ENCODE results near the gene CYB5D1. TPM values are rescaled to one million over a fixed set of nuclear protein-coding genes. Genes with fewer than 3 reads are reported as not detected.

The CYB5D1 gene
- total and polyA plus RNA-seq, 2 donors from 2014 or later, result 14.3 to 20.4 TPM

GRCh38 chr17:7825206-7825990 lies 32.4 kb upstream of the CYB5D1 start:
- Histone ChIP-seq H3K4me3 (ENCODE audit: low read length in 3 of 3) (no peak overlapping the region), H3K4me1 (ENCODE audit: control insufficient read depth in 2 of 3, insufficient read depth in 2 of 3, low read depth in 1 of 3, low read length in 3 of 3) (no peaks in the 10 kb centered on the region), H3K9ac (ENCODE audit: low read length in 3 of 3) (no peak overlapping the region), H3K27me3 (ENCODE audit: control insufficient read depth, insufficient read depth, low read length) (no peaks in the 10 kb centered on the region), H3K9me3 (ENCODE audit: control insufficient read depth in 2 of 3, insufficient read depth in 1 of 3, low read length in 3 of 3) (no peaks in the 10 kb centered on the region), H3K27ac (ENCODE audit: low read depth in 2 of 2, low read length in 2 of 2) (no peak overlapping the region), H3K36me3 (ENCODE audit: control insufficient read depth in 2 of 3, insufficient read depth in 3 of 3, low read length in 3 of 3) (no peaks in the 10 kb centered on the region)
- FAIRE-seq (no peak), DNase-seq (peak in 1 of 5 donors; percentile 10)
- intact Hi-C loops (cut with DNase I), result no loop called here
- TF ChIP-seq CTCF (IDR thresholded peaks at IDR 0.05; ENCODE audit: borderline replicate concordance, extremely low read depth, insufficient read depth), result no peak

GRCh38 chr17:7830616-7831015 lies 27.2 kb upstream of the CYB5D1 start:
- no peaks in the 10 kb centered on the region for H3K9me3 ChIP-seq (ENCODE audit: control insufficient read depth in 2 of 3, insufficient read depth in 1 of 3, low read length in 3 of 3)
- DNase-seq (no peak), FAIRE-seq (no peak)
- peaks cover 0 to 7% (median 3%) of the 10 kb centered on the region in 3 donors for H3K4me1 ChIP-seq (ENCODE audit: control insufficient read depth in 2 of 3, insufficient read depth in 2 of 3, low read depth in 1 of 3, low read length in 3 of 3)
- intact Hi-C loops (cut with DNase I), result no loop called here
- no peaks in the 10 kb centered on the region for H3K36me3 ChIP-seq (ENCODE audit: control insufficient read depth in 2 of 3, insufficient read depth in 3 of 3, low read length in 3 of 3)
- TF ChIP-seq CTCF (IDR thresholded peaks at IDR 0.05; ENCODE audit: borderline replicate concordance, extremely low read depth, insufficient read depth), result no peak
- H3K9ac ChIP-seq (ENCODE audit: low read length in 3 of 3), result no peak overlapping the region
- no peak overlapping the region for H3K27ac ChIP-seq (ENCODE audit: low read depth in 2 of 2, low read length in 2 of 2)
- no peaks in the 10 kb centered on the region for H3K27me3 ChIP-seq (ENCODE audit: control insufficient read depth, insufficient read depth, low read length)
- no peak overlapping the region for H3K4me3 ChIP-seq (ENCODE audit: low read length in 3 of 3)

- Histone ChIP-seq H3K4me3 (ENCODE audit: low read length in 3 of 3) (no peak overlapping the region), H3K27ac (ENCODE audit: low read depth in 2 of 2, low read length in 2 of 2) (no peak overlapping the region), H3K27me3 (ENCODE audit: control insufficient read depth, insufficient read depth, low read length) (no peaks in the 10 kb centered on the region), H3K36me3 (ENCODE audit: control insufficient read depth in 2 of 3, insufficient read depth in 3 of 3, low read length in 3 of 3) (no peaks in the 10 kb centered on the region), H3K9ac (ENCODE audit: low read length in 3 of 3) (no peak overlapping the region), H3K4me1 (ENCODE audit: control insufficient read depth in 2 of 3, insufficient read depth in 2 of 3, low read depth in 1 of 3, low read length in 3 of 3) (peaks cover 0 to 7% (median 3%) of the 10 kb centered on the region in 3 donors), H3K9me3 (ENCODE audit: control insufficient read depth in 2 of 3, insufficient read depth in 1 of 3, low read length in 3 of 3) (no peaks in the 10 kb centered on the region)
- DNase-seq, result no peak
- intact Hi-C loops (cut with DNase I), result no loop called here
- no peak for FAIRE-seq
- no peak for TF ChIP-seq CTCF (IDR thresholded peaks at IDR 0.05; ENCODE audit: borderline replicate concordance, extremely low read depth, insufficient read depth)
These were observed 26.6 kb upstream of the CYB5D1 start for GRCh38 chr17:7831233-7831632.
